TTC549 (cell line): Measurements from ENCODE around the gene ZNF341.
"Not testable (repeated sequence)": the region's sequence is repeated elsewhere in the genome, so short reads cannot be mapped to it uniquely, and the experiment has no call there.

Source experiments
- FAIRE-seq: peaks from 2 replicates; lab custom pipeline; 2012; peaks lifted over from hg19 to GRCh38; lab: Jason Lieb, UNC

ZNF341 gene

GRCh38 chr20:33770005-33770404, 38.2 kb downstream of the ZNF341 start:
- FAIRE-seq, result no peak

DNA sequence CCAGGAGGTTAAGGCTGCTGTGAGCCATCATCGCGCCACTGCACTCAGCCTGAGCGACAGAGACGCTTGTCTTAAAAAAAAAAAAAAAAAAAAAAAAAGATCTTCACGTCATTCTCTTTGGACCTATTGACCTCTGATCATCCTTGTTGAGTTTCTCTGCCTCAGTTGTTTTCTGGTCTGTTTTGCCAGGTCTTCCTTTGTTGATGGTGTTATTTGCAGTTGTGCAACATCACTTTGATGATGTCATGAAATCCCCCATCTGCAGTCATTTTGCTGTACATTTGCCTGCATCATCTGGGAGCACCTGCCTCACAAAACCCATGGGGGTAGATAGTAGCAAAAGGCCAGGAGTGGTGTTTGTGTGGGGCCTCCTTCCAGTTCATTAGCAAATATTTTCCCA, 40.1 kb downstream of the ZNF341 start:
- FAIRE-seq, result no peak

- FAIRE-seq, result no peak
These were observed 40.6 kb downstream of the ZNF341 start for GRCh38 chr20:33772439-33772838.

DNA sequence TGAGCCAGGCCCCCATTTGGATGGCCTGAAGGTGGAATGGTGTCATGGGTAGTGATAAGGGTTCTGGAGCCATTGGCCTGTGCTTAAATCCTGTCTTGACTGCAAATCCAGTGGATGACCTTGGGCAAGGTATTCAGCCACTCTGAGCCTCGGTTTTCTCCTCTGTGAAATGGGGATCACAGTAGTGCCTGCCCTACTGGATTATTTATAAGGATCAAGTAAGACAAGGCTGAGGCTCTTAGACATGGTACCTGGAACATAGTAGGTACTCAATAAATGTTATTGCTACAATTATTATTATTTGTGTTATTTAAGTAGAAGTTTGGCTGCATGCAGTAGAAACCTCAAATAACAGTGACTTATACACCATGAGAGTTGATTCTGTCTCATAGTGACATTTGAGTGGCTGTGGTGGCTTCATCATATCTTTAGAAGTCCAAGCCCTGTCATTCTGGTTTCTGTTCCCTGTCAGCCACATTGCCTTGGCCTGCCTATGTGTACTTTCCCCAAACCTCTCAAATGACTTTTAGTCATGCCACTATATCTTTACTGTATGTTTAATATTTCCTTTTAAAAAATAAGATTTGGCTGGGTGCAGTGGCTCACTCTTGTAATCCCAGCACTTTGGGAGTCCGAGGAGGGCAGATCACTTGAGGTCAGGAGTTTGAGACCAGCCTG, 41.8 kb downstream of the ZNF341 start:
- no peak for FAIRE-seq

DNA sequence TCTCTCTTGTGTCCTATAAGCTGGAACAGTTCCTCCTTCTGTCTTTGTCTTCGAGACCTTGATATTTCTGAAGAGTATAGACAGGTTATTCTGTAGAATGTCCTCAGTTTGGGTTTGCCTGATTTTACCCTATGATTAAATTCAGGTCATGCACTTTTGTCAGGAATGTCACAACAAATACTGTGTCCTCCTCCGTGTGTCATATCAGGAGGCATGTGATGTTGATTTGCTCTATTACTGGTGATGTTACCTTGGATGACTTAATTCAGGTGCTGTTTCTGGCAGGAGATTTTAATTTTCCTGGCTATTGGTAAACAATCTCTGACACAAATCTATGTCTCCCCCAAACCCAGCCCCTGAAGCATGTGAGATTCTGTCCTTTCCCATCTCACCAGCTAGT, 46.0 kb downstream of the ZNF341 start:
- FAIRE-seq, result no peak

- no peak for FAIRE-seq
These were observed 49.3 kb downstream of the ZNF341 start for GRCh38 chr20:33781133-33781532.

DNA sequence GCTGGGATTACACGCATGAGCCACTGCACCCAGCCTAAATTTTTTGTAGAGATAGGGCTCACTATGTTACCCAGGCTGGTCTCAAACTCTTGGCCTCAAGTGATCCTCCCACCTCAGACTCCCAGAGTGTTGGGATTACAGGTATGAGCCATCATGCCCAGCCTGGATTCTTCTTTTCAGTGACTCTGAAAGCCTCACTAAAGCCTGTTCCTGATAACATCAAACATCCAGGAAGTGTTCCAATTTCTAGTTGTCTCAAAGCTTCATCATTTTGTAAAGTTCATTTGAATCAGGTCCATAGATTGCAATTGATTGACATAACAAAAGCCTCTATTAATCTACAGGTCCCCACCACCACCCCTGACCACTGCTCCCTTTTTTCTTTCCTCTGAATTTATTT, 50.1 kb downstream of the ZNF341 start:
- no peak for FAIRE-seq

DNA sequence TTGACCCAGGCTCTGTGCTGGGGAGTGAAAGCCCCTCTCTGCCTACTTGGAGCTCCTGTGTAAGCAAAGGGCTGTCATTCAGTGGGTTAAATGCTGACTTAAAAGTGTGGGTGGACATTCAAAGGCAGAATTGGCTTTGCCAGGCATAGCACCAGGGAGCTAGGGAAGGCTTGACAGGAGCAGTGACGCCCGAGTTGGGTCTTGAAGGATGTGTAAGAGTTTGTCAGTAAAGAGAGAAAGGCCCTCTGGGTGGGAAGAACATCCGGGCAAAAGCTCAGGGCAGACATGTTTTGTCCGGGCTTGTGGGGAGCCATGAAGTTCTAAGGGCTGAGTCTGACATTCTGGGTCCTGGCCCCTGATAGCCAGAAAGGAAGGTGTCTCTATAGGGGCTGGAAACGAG, 51.5 kb downstream of the ZNF341 start:
- FAIRE-seq, result no peak

DNA sequence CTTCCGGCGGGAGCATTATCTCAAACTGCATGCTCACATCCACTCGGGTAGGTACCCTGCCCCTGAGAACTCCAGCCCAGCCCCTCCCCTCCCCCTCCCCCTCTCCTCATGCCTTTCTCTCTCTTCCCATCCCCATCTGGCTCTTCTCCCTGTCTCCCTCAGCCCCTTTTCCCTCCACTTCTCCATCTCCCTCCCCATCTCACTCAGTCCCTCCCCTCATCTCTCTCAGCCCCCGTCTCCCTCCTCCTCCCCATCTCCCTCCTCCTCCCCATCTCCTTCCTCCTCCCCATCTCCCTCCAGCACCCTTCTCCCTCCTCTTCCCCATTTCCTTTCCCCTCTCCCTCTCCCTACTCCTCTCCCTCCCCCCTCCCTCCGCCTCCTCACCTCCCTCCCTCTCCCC, 52.0 kb downstream of the ZNF341 start:
- no peak for FAIRE-seq

GRCh38 chr20:33784225-33784624, 52.4 kb downstream of the ZNF341 start:
- FAIRE-seq, result no peak

DNA sequence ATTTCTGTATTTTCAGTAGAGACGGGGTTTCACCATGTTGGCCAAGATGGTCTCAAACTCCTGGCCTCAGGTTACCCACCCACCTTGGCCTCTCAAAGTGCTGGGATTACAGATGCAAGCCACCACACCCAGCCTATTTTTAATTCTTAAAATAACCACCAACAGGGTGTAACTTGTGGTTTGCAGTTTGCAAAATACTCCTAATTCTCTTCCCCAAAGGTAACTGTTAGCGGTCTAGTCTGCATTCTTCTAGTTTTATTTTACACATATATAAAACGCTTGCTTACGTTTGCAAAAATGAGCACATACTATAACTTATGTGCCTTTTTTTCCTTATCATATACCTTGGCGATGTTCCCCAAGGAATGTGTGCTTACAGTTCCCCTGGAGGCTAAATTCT, 53.7 kb downstream of the ZNF341 start:
- FAIRE-seq, result no peak

- no peak for FAIRE-seq
These were observed 55.6 kb downstream of the ZNF341 start for GRCh38 chr20:33787253-33787891.

- no peak for FAIRE-seq
These were observed 56.7 kb downstream of the ZNF341 start for GRCh38 chr20:33788351-33789049.

- no peak for FAIRE-seq
These were observed 57.5 kb downstream of the ZNF341 start for GRCh38 chr20:33789109-33789857.

- no peak for FAIRE-seq
These were observed 58.0 kb downstream of the ZNF341 start for GRCh38 chr20:33789858-33790182.

GRCh38 chr20:33790566-33790965, 58.8 kb downstream of the ZNF341 start:
- no peak for FAIRE-seq

DNA sequence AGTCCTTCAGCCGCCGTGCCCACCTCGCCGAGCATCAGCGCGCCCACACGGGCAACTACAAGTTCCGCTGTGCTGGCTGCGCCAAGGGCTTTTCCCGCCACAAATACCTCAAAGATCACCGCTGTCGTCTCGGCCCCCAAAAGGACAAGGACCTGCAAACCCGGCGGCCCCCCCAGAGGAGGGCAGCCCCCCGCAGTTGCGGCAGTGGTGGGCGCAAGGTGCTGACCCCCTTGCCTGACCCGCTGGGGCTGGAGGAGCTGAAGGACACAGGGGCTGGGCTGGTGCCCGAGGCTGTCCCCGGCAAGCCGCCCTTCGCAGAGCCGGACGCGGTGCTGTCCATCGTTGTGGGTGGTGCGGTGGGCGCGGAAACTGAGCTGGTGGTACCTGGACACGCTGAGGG, 59.2 kb downstream of the ZNF341 start:
- FAIRE-seq, result no peak

DNA sequence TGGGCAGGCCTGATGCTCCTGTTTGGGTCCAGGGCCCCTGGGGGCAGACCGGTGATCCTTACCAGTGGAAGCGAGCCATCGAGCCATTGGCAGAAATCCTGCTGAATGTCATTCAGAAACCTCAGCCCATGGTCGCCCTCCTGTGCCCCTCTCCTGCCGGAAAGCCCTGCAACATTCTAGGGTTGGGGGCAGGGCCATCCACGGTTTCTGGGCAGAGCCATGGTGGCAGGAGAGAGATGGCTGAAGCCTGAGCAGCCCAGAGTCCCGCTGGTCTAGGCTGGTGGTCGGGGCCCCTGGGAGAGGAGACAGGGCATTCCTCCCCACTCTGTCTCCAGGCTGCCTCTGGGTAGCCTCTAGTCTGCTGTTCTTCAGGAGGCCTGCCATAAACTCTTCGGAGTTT, 59.7 kb downstream of the ZNF341 start:
- no peak for FAIRE-seq

- no peak for FAIRE-seq
These were observed 60.3 kb downstream of the ZNF341 start for GRCh38 chr20:33791959-33792597.

DNA sequence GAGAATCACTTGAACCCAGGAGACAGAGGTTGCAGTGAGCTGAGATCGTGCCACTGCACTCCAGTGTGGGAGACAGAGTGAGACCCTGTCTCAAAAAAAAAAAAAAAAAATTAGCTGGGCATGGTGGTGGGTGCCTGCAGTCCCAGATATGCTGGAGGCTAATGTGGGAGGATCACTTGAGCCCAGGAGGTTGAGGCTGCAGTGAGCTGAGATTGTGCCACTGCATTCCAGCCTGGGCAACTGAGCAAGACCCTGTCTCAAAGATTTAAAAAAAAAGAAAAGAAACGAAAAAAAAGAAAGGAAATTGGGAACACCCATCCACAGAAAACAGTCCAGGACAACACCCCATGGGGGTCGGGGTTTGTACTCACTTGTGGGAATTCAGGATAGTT, 60.8 kb downstream of the ZNF341 start:
- not testable (repeated sequence) for FAIRE-seq

DNA sequence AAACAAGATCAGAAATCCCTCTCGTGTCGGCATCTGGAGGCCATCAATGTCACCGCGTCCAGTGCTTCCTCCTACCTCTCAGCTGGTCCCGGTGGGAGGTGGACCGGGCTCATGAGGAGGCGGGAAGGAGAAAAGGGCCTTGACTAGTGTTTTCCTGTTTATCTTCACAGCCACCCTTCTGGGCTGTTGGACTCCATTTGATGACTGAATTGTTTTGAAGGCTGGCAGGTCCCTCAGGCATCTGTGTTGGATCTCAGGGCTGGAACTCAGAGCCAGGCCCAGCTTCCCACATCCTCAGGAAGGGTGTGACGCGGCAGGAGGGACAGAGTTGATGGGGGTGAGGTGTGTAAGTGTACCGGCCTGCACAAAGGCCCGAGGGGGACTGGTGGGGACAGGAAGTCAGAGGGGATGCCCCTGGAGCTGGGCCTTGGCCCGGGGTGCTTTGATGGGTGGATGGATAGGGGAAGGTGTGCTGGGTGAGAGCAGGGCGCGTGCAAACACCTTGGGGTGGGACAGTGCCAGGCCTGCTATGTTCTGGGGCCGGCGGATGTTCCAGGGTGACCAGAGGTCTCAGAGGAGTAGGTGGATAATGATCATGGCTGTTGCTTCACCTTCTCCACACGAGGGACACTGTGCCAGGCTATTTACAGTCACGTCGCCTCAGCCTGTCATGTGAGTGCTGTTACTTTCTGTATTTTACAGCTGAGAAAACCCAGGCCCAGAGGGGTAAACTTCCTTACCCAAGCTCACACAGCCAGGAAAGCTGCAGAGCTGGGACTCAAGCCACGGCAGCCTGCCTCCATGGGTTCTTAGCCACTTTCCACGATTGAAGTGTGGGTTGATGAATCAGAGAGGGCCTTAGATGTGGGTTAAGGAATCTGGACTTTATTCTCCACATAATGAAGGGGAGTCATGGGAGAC, 61.5 kb downstream of the ZNF341 start:
- no peak for FAIRE-seq
